Measurements from ENCODE around the gene LAMA2.

The LAMA2 gene

DNA sequence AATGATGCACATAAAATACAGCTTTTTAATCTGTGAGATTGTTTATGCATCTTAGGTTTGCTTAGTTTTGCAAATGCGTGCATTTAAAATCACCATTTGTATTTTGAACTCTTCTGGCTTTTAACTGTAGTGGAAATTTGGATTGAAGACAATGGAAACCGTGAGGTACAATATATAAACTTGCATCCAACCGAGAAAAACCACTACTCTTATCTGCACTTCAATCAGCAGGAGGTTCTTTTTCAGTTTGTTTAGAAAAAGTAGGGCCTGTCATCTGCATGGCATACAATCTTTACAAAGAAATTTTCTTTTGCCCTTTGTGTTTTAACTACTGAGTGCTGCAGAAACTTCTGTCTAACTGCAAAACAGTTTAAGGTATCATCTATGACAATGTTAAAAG lies 132.8 kb downstream of the LAMA2 start:
- TF ChIP-seq, protein P1, sequence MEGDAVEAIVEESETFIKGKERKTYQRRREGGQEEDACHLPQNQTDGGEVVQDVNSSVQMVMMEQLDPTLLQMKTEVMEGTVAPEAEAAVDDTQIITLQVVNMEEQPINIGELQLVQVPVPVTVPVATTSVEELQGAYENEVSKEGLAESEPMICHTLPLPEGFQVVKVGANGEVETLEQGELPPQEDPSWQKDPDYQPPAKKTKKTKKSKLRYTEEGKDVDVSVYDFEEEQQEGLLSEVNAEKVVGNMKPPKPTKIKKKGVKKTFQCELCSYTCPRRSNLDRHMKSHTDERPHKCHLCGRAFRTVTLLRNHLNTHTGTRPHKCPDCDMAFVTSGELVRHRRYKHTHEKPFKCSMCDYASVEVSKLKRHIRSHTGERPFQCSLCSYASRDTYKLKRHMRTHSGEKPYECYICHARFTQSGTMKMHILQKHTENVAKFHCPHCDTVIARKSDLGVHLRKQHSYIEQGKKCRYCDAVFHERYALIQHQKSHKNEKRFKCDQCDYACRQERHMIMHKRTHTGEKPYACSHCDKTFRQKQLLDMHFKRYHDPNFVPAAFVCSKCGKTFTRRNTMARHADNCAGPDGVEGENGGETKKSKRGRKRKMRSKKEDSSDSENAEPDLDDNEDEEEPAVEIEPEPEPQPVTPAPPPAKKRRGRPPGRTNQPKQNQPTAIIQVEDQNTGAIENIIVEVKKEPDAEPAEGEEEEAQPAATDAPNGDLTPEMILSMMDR (IDR thresholded peaks at IDR 0.05) = no peak
- no peak for DNase-seq (ENCODE audit: low spot score)
- Histone ChIP-seq H3K27ac (no peak overlapping the region), H3K4me3 (no peak overlapping the region)

DNA sequence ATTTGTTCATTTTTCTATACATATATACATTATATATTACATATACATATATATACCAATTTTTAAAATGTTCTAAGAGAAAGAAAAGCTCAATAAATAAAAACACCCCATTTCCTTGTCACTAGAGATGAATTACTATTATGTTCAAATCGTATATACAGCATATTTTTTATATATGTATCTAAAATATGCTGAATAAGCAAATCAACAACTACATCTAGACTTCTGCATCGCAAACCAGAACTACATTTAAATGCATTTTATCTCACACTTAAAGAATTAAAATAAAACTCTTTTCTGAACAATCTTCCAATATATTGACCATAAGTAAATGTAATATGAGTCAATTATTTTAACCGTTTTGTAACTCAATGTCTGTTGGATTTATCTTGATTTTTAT lies 133.9 kb downstream of the LAMA2 start:
- Histone ChIP-seq H3K27ac (no peak overlapping the region), H3K4me3 (no peak overlapping the region)
- TF ChIP-seq, protein P1 (IDR thresholded peaks at IDR 0.05) = no peak
- no peak for DNase-seq (ENCODE audit: low spot score)

DNA sequence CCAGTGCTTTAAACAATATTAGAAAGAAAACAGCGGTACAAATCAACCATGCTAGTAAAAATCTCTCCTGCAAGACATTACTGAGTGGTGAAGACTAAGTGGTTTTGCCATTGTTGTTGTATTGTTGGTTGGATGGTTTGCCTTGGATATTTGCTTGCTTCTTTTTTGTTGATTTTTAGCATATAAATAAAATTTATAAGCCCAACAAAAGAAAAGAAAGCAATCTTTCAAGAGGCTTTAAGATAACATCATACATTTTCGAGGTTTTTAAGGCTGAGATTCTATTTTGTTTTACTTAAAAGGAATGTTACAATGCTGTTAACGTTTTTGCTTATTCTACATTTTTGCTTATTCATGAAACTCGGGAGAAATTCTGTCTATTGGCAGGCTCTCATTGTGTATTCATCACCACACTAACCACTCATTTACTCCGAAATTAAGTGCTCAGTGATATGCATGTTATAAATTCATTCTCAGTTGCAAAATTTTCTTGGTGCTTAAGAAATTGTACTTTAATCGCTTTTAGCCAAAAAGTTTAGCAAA lies 139.1 kb downstream of the LAMA2 start:
- no peak for DNase-seq (ENCODE audit: low spot score)
- no peak overlapping the region for H3K27ac ChIP-seq
- TF ChIP-seq, protein P1 (IDR thresholded peaks at IDR 0.05) = no peak
- no peak overlapping the region for H3K4me3 ChIP-seq

DNA sequence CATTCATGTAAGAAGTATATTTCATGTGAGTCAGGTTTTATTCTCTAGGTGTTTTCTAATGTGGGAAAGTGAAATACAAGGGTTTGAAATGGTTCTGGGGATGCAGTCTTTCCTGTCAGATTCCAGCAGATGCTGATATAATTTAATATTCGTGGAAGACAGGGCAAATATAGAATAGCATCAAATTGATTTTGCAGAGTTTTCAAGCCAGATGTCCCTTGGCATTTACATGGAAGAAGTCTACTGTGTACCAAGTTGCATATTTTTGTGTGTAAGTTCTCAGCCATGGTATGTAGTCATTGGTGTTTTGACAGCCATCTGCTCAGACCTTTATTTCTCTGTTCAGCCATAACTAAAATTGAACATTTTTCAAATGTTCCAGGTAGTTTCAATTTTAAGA lies 143.7 kb downstream of the LAMA2 start:
- TF ChIP-seq, protein P1 (IDR thresholded peaks at IDR 0.05) = no peak
- no peak overlapping the region for H3K4me3 ChIP-seq

DNA sequence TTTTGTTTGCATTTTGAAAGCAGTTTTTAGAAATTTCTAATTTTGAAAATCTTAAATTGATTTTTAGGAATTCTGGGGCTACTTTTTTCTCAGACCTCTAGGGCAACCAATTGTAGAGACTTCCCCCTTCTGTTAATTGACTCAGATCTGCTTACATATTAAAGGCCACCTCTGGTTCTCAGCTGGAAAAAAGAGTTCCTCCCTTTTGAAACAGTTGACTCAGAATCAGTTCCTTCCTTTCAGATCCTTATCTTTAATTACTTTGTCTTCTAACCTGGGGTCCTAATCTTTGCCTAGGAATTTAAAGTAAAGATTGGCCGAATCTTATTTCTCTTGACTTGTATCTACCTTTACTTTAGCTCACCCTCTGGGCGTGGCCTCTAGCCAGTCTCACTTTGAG lies 146.8 kb downstream of the LAMA2 start:
- TF ChIP-seq, protein P1 (IDR thresholded peaks at IDR 0.05) = no peak
- no peak for DNase-seq (ENCODE audit: low spot score)
- no peak overlapping the region for H3K27ac ChIP-seq
- H3K4me3 ChIP-seq = no peak overlapping the region

More for the DNA sequence above, 143.7 kb downstream of the LAMA2 start:
- DNase-seq (ENCODE audit: low spot score) = no peak
- no peak overlapping the region for H3K27ac ChIP-seq

DNA sequence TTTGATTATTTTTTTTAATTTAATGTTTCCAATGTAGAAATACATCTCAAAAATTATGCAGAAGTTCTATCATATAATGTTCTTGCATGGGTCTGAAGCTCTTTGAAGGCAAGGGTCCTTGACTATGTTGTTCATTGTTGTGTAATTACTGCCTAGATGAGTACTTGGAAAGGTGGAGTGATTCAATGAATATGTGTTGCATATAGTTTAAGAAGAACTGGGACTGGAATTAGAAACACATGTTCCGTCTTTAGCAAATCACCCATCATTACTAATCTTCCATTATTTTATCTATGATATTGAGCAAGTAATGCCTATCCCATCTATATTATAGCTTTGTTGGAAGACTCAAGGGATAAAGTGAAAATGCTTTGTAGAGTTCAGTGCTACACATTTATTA lies 147.3 kb downstream of the LAMA2 start:
- Histone ChIP-seq H3K27ac (no peak overlapping the region), H3K4me3 (no peak overlapping the region)
- no peak for DNase-seq (ENCODE audit: low spot score)
- TF ChIP-seq, protein P1 (IDR thresholded peaks at IDR 0.05) = no peak

DNA sequence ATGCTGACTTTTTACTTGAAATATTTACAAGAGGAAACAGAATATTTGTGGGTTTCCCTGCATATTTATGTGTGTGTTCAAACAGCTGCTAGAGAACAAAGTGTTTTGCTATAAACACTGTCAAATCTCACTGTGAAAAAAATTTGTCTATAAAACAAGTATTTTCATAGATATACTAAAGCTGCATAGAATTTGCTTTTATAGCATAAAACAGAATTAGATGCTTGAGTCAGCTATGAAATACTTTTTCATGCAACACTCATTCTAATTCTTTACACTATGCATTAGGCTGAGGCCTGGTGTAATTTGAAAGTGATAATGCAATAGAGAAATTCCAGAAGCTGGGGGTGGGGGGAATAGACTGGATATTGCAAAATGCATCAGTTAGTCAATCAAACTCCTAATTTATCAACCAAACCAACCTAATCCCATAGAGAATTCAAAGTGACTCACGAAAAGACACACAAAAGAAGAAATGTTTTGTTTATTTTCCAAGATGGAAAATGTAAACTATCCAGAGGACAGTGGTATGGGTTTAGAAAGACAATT lies 148.2 kb downstream of the LAMA2 start:
- TF ChIP-seq, protein P1 (IDR thresholded peaks at IDR 0.05) = no peak
- Histone ChIP-seq H3K27ac (no peak overlapping the region), H3K4me3 (no peak overlapping the region)
- DNase-seq (ENCODE audit: low spot score) = no peak

Data from coronary artery (tissue), 2 donors.